8988T (cell line): ENCODE results near the gene CNBD2.
A peak's percentile ranks its signal among the peaks of the same experiment; 100 is the strongest.
"Not testable (repeated sequence)": the region's sequence is repeated elsewhere in the genome, so short reads cannot be mapped to it uniquely, and the experiment has no call there.

ENCODE experiments used
- DNase-seq: peaks from one replicate; pipeline ENCODE4 v3.0.0; 2011

CNBD2 gene

GRCh38 chr20:36028106-36028808, 59.9 kb downstream of the CNBD2 start:
- DNase-seq: no peak

- no peak for DNase-seq
Measured at GRCh38 chr20:36030149-36030548, 61.8 kb downstream of the CNBD2 start.

- DNase-seq: no peak
Measured at GRCh38 chr20:36031806-36032205, 63.4 kb downstream of the CNBD2 start.

GRCh38 chr20:36034875-36035274, 66.5 kb downstream of the CNBD2 start:
- no peak for DNase-seq

GRCh38 chr20:36035745-36036144, 67.4 kb downstream of the CNBD2 start:
- DNase-seq: no peak

- DNase-seq: no peak
Measured at GRCh38 chr20:36036688-36037087, 68.3 kb downstream of the CNBD2 start.

GRCh38 chr20:36040571-36040970, 72.2 kb downstream of the CNBD2 start:
- DNase-seq: no peak

- DNase-seq: no peak
Measured at GRCh38 chr20:36043441-36043840, 75.1 kb downstream of the CNBD2 start.

- no peak for DNase-seq
Measured at GRCh38 chr20:36043892-36044515, 75.6 kb downstream of the CNBD2 start.

GRCh38 chr20:36045373-36045714, 77.0 kb downstream of the CNBD2 start:
- no peak for DNase-seq

GRCh38 chr20:36046073-36046798, 77.8 kb downstream of the CNBD2 start:
- DNase-seq: not testable (repeated sequence)

GRCh38 chr20:36049408-36049807, 81.0 kb downstream of the CNBD2 start:
- not testable (repeated sequence) for DNase-seq

GRCh38 chr20:36050436-36051317, 82.3 kb downstream of the CNBD2 start:
- DNase-seq: peak; percentile 84

GRCh38 chr20:36051318-36052116, 83.1 kb downstream of the CNBD2 start:
- no peak for DNase-seq

GRCh38 chr20:36052117-36052513, 83.7 kb downstream of the CNBD2 start:
- no peak for DNase-seq

- DNase-seq: not testable (repeated sequence)
Measured at GRCh38 chr20:36053863-36054518, 85.6 kb downstream of the CNBD2 start.

- no peak for DNase-seq
Measured at GRCh38 chr20:36055145-36055544, 86.8 kb downstream of the CNBD2 start.

GRCh38 chr20:36060676-36061075, 92.3 kb downstream of the CNBD2 start:
- DNase-seq: no peak

- no peak for DNase-seq
Measured at GRCh38 chr20:36061754-36062153, 93.4 kb downstream of the CNBD2 start.

GRCh38 chr20:36062799-36063198, 94.4 kb downstream of the CNBD2 start:
- no peak for DNase-seq

- DNase-seq: no peak
Measured at GRCh38 chr20:36063916-36064657, 95.7 kb downstream of the CNBD2 start.
